OCI-LY1 (cell line): ENCODE results near the gene TCF3.
"Not testable (repeated sequence)": the region's sequence is repeated elsewhere in the genome, so short reads cannot be mapped to it uniquely, and the experiment has no call there.

Source experiments
- H2AFZ ChIP-seq: fragments of 200-600 bp; sonication (generic), shearing (Covaris generic); 2 replicates; pipeline ENCODE4 v1.6.0; 2014; ENCODE audit warnings: antibody characterized with exemption, mild to moderate bottlenecking, low read length
- H3F3A ChIP-seq: fragments of 200-600 bp; sonication (generic), shearing (Covaris generic); 2 replicates; pipeline ENCODE4 v1.6.0; 2014; ENCODE audit warnings: mild to moderate bottlenecking, antibody characterized with exemption, low read length, moderate library complexity; ENCODE audit not compliant: insufficient read depth
- H3K27ac ChIP-seq: fragments of 200-600 bp; sonication (generic); 2 replicates; pipeline ENCODE4 v1.5.1; 2014; ENCODE audit warnings: low read length, mixed run types, mild to moderate bottlenecking, low read depth; ENCODE audit not compliant: poor library complexity, severe bottlenecking
- H3K27me3 ChIP-seq: fragments of 200-600 bp; sonication (generic); 2 replicates; pipeline ENCODE4 v1.6.0; 2014; ENCODE audit warnings: antibody characterized with exemption, mild to moderate bottlenecking, low read length, moderate library complexity; ENCODE audit not compliant: insufficient read depth
- H3K36me3 ChIP-seq: fragments of 200-600 bp; sonication (generic); 2 replicates; pipeline ENCODE4 v1.6.1; 2014; ENCODE audit warnings: mild to moderate bottlenecking, antibody characterized with exemption, low read length, moderate library complexity, mixed read lengths; ENCODE audit not compliant: insufficient read depth
- H3K4me1 ChIP-seq: fragments of 200-600 bp; sonication (generic); 2 replicates; pipeline ENCODE4 v1.5.1; 2014; ENCODE audit warnings: mild to moderate bottlenecking, low read length, moderate library complexity; ENCODE audit not compliant: insufficient read depth, severe bottlenecking
- H3K4me2 ChIP-seq: fragments of 200-600 bp; sonication (generic), shearing (Covaris generic); 2 replicates; pipeline ENCODE4 v1.6.1; 2014; ENCODE audit warnings: low read length
- H3K4me3 ChIP-seq: fragments of 200-600 bp; sonication (generic); 2 replicates; pipeline ENCODE4 v1.5.1; 2014; ENCODE audit warnings: low read length, low read depth, mild to moderate bottlenecking, mixed read lengths; ENCODE audit not compliant: poor library complexity, severe bottlenecking
- H3K79me2 ChIP-seq: fragments of 200-600 bp; shearing (Covaris generic); 2 replicates; pipeline ENCODE4 v1.6.1; 2016; ENCODE audit warnings: mixed run types, low read length, mixed read lengths; ENCODE audit not compliant: insufficient read depth
- H3K9ac ChIP-seq: fragments of 200-600 bp; sonication (generic), shearing (Covaris generic); 2 replicates; pipeline ENCODE4 v1.6.1; 2014; ENCODE audit warnings: mild to moderate bottlenecking, low read length, mixed read lengths
- H3K9me2 ChIP-seq: fragments of 200-600 bp; sonication (generic), shearing (Covaris generic); 2 replicates; pipeline ENCODE4 v1.6.1; 2014; ENCODE audit warnings: low read depth, mild to moderate bottlenecking, low read length, mixed read lengths
- H3K9me3 ChIP-seq: fragments of 200-600 bp; shearing (Covaris generic); 2 replicates; pipeline ENCODE4 v1.6.1; 2014; ENCODE audit warnings: low read length, mixed read lengths
- H4K20me1 ChIP-seq: fragments of 200-600 bp; sonication (generic), shearing (Covaris generic); 2 replicates; pipeline ENCODE4 v1.6.0; 2016; ENCODE audit warnings: mild to moderate bottlenecking, low read length; ENCODE audit not compliant: insufficient read depth
- CTCF ChIP-seq: fragments of 200-600 bp; sonication (generic), shearing (Covaris generic); IDR thresholded peaks from 2 replicates; pipeline ENCODE4 v1.5.1; 2017; ENCODE audit warnings: mild to moderate bottlenecking, antibody characterized with exemption, low read length, moderate library complexity, mixed read lengths
- EZH2 ChIP-seq: fragments of 200-600 bp; sonication (generic), shearing (Covaris generic); IDR thresholded peaks from 2 replicates; pipeline ENCODE4 v1.8.0; 2017; ENCODE audit warnings: borderline replicate concordance, mixed run types, mild to moderate bottlenecking, antibody characterized with exemption, low read length, moderate library complexity, mixed read lengths

The TCF3 gene

DNA sequence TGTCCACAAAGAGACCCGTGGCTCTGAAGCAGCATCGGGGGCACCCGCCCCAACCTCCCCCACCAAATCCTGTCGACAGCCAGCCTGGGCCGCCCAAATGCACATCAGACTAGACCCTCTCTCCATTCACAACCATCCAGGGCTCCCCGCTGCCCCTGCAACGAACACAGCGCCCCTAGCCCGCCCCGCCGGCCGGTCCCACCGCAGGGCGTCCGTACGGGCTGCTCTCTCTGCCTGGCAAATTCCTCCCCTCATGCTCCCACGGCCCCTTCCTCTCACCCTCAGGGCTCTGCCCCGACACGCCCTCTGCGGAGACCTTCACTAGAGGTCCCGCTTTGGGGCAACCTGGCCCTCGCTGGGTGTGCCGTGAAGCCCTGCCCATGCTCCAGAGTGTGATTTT is 7.1 kb downstream of the TCF3 start:
- Histone ChIP-seq H3K27me3 (no peaks in the 10 kb centered on the region), H3K4me2 (no peak overlapping the region), H3K4me1 (peaks cover 56% of the 10 kb centered on the region), H3K36me3 (peaks cover 93% of the 10 kb centered on the region), H3K9me2 (no peaks in the 10 kb centered on the region), H3K4me3 (no peak overlapping the region), H4K20me1 (no peaks in the 10 kb centered on the region), H3F3A (no peaks in the 10 kb centered on the region), H3K9ac (no peak overlapping the region), H2AFZ (no peak overlapping the region), H3K27ac (peak overlapping the region; percentile 98), H3K79me2 (peaks cover 71% of the 10 kb centered on the region), H3K9me3 (no peaks in the 10 kb centered on the region)
- TF ChIP-seq CTCF (no peak), EZH2 (no peak)

- no peaks in the 10 kb centered on the region for H3K9me3 ChIP-seq
- no peaks in the 10 kb centered on the region for H4K20me1 ChIP-seq
- H3K9me2 ChIP-seq = no peaks in the 10 kb centered on the region
- H3K27me3 ChIP-seq = no peaks in the 10 kb centered on the region
- H3K4me2 ChIP-seq = no peak overlapping the region
- H3K4me3 ChIP-seq = no peak overlapping the region
- TF ChIP-seq CTCF (no peak), EZH2 (no peak)
- H3K79me2 ChIP-seq = peaks cover 71% of the 10 kb centered on the region
- peaks cover 44% of the 10 kb centered on the region for H3K4me1 ChIP-seq
- H3K9ac ChIP-seq = no peak overlapping the region
- H3K36me3 ChIP-seq = peaks cover 93% of the 10 kb centered on the region
- H3F3A ChIP-seq = no peaks in the 10 kb centered on the region
- H2AFZ ChIP-seq = no peak overlapping the region
- H3K27ac ChIP-seq = peak overlapping the region; percentile 17
Measured at GRCh38 chr19:1644070-1644469, 8.3 kb downstream of the TCF3 start.

DNA sequence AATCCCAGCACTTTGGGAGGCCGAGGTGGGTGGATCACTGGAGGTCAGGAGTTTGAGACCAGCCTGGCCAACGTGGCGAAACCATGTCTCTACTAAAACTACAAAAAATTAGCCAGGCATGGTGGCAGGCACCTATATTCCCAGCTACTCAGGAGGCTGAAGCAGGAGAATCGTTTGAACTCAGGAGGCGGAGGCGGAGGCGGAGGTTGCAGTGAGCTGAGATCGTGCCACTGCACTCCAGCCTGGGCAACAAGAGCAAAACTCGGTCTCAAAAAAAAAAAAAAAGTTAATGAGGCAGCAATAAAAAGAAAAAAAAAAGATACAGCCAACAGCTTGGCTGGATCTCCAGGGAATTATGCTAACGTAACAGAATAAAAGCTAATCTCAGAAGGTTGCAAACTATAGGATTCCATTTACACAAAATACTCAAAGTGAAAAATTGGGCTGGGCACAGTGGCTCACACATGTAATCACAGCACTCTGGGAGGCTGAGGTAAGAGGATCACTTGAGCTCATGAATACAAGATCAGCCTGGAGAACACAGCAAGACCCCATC is 11.4 kb downstream of the TCF3 start:
- not testable (repeated sequence) for H2AFZ ChIP-seq, H3K9me3 ChIP-seq, H3K4me3 ChIP-seq, H3K9me2 ChIP-seq, H3K4me2 ChIP-seq, H4K20me1 ChIP-seq, H3F3A ChIP-seq, H3K27me3 ChIP-seq, H3K9ac ChIP-seq
- Histone ChIP-seq H3K79me2 (peaks cover 80% of the 10 kb centered on the region), H3K4me1 (peaks cover 13% of the 10 kb centered on the region), H3K36me3 (peaks cover 100% of the 10 kb centered on the region), H3K27ac (peak overlapping the region; percentile 46)
